AG10803 (cell line): ENCODE data around the gene ASB7.

Experiments
- DNase-seq: peaks from one replicate; pipeline ENCODE4 v3.0.0; 2010; ENCODE audit warnings: low read depth
- H3K4me3 ChIP-seq: 2 replicates; pipeline ENCODE4 v1.5.1; 2011; ENCODE audit warnings: mild to moderate bottlenecking, low read length, control low read depth
- TF ChIP-seq, protein P1 (sequence below): conservative IDR thresholded peaks from 2 replicates; pipeline ENCODE4 v1.5.1; 2011; ENCODE audit warnings: mild to moderate bottlenecking, low read length, control low read depth, inconsistent platforms

The ASB7 gene

DNA sequence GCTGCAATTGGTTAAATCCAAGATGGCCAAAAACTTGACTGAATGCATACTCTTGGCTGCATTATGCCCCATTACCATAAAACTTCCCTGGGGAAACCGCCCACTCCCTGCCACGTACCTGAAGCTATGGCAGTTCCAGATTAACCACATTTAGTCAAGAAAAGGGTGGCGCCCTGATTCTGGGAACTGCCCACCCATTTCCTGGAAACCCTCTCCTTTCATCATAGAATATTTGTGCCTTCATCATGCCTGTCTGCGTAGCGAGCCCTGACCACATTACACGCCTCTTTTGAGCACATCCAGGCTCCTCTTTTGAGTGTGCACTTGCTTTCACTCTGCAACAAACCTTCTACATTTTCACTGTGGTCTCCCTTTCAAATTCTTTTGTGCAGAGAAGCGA lies 5.6 kb upstream of the ASB7 start:
- no peak overlapping the region for H3K4me3 ChIP-seq
- DNase-seq = no peak
- TF ChIP-seq, protein P1, sequence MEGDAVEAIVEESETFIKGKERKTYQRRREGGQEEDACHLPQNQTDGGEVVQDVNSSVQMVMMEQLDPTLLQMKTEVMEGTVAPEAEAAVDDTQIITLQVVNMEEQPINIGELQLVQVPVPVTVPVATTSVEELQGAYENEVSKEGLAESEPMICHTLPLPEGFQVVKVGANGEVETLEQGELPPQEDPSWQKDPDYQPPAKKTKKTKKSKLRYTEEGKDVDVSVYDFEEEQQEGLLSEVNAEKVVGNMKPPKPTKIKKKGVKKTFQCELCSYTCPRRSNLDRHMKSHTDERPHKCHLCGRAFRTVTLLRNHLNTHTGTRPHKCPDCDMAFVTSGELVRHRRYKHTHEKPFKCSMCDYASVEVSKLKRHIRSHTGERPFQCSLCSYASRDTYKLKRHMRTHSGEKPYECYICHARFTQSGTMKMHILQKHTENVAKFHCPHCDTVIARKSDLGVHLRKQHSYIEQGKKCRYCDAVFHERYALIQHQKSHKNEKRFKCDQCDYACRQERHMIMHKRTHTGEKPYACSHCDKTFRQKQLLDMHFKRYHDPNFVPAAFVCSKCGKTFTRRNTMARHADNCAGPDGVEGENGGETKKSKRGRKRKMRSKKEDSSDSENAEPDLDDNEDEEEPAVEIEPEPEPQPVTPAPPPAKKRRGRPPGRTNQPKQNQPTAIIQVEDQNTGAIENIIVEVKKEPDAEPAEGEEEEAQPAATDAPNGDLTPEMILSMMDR = no peak

DNA sequence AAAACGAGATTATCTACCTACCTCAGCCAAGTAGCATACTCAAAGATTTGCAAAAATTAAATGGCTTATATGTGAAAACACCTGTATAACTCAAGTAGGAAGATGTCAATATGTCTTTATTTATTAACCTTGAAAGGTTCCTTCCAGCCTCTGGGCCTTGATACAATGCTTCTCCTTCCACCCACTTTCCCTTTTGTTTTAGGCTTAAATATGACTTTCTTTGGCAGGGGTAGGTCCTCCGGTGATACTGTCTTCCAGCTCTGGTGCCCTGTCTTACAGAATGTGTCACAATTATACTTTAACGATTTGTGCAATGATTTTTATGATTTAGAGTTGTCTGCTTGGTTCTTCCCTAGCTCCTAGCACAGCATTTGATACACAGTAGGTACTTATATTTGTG lies 4.5 kb upstream of the ASB7 start:
- TF ChIP-seq, protein P1 = no peak
- DNase-seq = no peak
- no peak overlapping the region for H3K4me3 ChIP-seq

GRCh38 chr15:100598655-100599054 lies 3.7 kb upstream of the ASB7 start:
- no peak overlapping the region for H3K4me3 ChIP-seq
- TF ChIP-seq, protein P1 = no peak
- no peak for DNase-seq

- H3K4me3 ChIP-seq = peak overlapping the region; percentile 95
- TF ChIP-seq, protein P1 = no peak
- DNase-seq = no peak
Observed at GRCh38 chr15:100601163-100601562, 1.2 kb upstream of the ASB7 start.

DNA sequence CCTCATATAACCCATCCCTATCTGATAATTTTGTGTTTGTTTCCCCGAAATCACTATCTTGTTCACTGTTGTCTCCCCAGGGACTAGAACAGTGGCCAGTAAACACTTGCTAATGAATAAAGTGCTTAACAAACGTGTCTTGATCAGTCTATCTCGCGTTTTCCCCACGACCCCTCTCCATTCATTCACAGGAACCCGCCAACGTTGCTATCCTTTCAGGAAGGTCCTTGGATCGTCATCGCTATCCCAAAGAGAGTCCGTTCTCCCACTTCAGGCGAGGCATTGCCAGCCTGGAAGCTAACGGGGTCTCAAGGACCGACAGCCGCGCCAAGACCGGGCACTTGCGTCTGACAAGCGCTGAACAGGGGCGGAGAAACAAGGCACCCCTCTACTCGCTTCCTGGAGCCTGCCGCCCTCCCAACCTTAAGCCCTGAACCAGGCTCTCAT lies 749 bp upstream of the ASB7 start:
- TF ChIP-seq, protein P1 = no peak
- H3K4me3 ChIP-seq = peak overlapping the region; percentile 95
- DNase-seq = no peak

- peak overlapping the region; percentile 91 for H3K4me3 ChIP-seq
- TF ChIP-seq, protein P1 = no peak
- peak; percentile 17 for DNase-seq
Observed at GRCh38 chr15:100602823-100603393, 519 bp downstream of the ASB7 start.

- no peak for DNase-seq
- H3K4me3 ChIP-seq = no peak overlapping the region
- TF ChIP-seq, protein P1 = no peak
Observed at GRCh38 chr15:100612539-100612938, 10.2 kb downstream of the ASB7 start.
